Gastrocnemius medialis (tissue), 4 donors: Measurements from ENCODE around the gene IGSF9. TPM values are rescaled to one million over a fixed set of nuclear protein-coding genes. Genes with fewer than 3 reads are reported as not detected.

Source experiments
- ATAC-seq, 2 donors: fragments of 150-250 bp; one replicate each; pipeline ENCODE4 v1.9.1; 2016
- DNase-seq, 2 donors: peaks; one replicate each; pipeline ENCODE4 v3.0.0-alpha.2; 2019
- H3K27ac ChIP-seq, 4 donors: fragments of 200-600 bp; sonication (generic); 1 replicate in 1 of 4; 2 replicates in 3 of 4; pipeline ENCODE4 v1.5.1; 2016 to 2018; ENCODE audit warnings: mild to moderate bottlenecking in 2 of 4, moderate library complexity in 1 of 4
- H3K27me3 ChIP-seq, 3 donors: fragments of 200-600 bp; sonication (generic) in 2 of 3; 1 replicate in 1 of 3; 2 replicates in 2 of 3; pipeline versions ENCODE4 v1.5.1 to v1.6.0; 2016 to 2019; ENCODE audit warnings: mild to moderate bottlenecking in 1 of 3, moderate library complexity in 1 of 3
- H3K36me3 ChIP-seq, 2 donors: fragments of 200-600 bp; sonication (generic) in 1 of 2; one replicate each; pipeline ENCODE4 v1.5.1; 2017 to 2018
- H3K4me1 ChIP-seq, 2 donors: fragments of 200-600 bp; sonication (generic) in 1 of 2; one replicate each; pipeline ENCODE4 v1.5.1; 2016 to 2017; ENCODE audit warnings: mild to moderate bottlenecking in 2 of 2
- H3K4me3 ChIP-seq, 4 donors: fragments of 200-600 bp; sonication (generic) in 3 of 4; 1 replicate in 1 of 4; 2 replicates in 3 of 4; pipeline ENCODE4 v1.5.1; 2016 to 2019; ENCODE audit warnings: mild to moderate bottlenecking in 2 of 4
- H3K9me3 ChIP-seq, 3 donors: fragments of 200-600 bp; sonication (generic) in 2 of 3; 1 replicate in 1 of 3; 2 replicates in 2 of 3; pipeline ENCODE4 v1.5.1; 2016 to 2019
- POLR2A ChIP-seq, 2 donors: fragments of 450-650 bp; IDR thresholded peaks; one replicate each; pipeline ENCODE4 v1.6.1; 2017; ENCODE audit warnings: antibody characterized with exemption in 2 of 2, mild to moderate bottlenecking in 2 of 2, moderate library complexity in 2 of 2
- in situ Hi-C, 4 donors: fragments of 200-750 bp; cut with MboI; loops; one replicate each; pipeline versions ENCODE4 v1.15.0 to v1.8.0; 2017; ENCODE audit warnings: low sequenced_read_pairs in 4 of 4
- intact Hi-C: fragments of 100-400 bp; cut with DNase I; formaldehyde crosslinking; loops from one replicate; pipeline ENCODE4 v1.15.1; 2023; ENCODE audit warnings: low total_unique reads
- total RNA-seq, 4 donors: library from RNA; depleted of rRNA; stranded (reverse); fragments of >200 nt; gene quantifications; one replicate each; pipeline versions ENCODE4 v1.1.0 to v1.2.3, GENCODE V29; 2016
- TF ChIP-seq, protein P1 (sequence below), 5 experiments: fragments of 450-650 bp in 3 of 5; fragments of 200-600 bp in 2 of 5; sonication (generic) in 2 of 5; IDR thresholded peaks in 4 of 5; conservative IDR thresholded peaks in 1 of 5; 1 replicate in 4 of 5; 2 replicates in 1 of 5; pipeline ENCODE4 v1.5.1; 2016 to 2019; ENCODE audit warnings: antibody characterized with exemption in 5 of 5, mild to moderate bottlenecking in 3 of 5, moderate library complexity in 3 of 5

IGSF9 gene
- total RNA-seq, 4 donors from 2014 or later, result 0.10 to 0.11 TPM; not detected in 2

DNA sequence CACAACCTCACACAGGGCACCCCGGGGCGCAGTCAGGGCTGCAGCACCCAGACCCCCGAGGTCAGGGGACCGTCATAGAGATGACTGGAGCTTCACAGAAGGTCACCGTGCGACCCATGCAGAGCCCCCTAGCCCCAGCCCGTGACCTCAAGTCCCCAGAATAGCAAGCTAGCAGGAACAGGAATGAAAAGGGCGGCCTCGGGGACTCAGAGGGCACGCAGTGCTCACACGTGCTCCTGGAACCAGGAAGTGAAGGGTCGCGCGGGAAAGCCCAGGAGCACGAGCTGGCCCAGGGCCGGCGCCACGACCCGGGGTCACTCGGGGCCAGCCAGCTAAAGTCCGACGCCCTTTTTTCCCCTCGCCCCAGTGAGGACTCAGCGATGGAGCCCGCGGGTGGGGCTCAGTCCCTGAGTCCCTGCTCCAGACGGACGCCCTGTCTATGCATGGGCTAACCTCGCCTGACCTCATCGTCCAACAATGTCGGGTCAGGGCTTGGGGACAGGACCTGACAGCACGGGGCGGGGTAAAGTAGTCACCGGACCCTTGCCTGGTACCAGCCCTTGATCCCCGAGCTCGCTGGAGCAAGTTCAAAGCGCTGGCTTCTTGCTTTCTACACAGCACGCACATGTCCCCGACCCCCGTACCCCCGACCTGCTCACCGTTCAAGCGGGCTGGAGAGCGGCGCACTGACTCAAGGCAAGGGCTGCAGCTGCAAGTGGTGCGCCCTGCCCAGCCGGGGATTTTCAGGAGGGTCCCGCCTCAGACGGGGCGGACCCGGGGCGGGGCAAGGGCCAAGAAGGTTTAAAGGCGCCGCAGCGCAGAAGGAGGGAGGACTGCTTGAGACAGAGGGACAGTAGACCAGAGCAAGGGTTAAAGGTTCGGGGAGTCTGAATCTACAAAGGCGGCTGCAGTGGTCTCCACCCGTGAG, 20.4 kb downstream of the IGSF9 start, which contains the start of gene TAGLN2:
Gene TAGLN2, minus strand, starts transcription at position 717 of the 928 bp plus-strand sequence. CDS start 4,998 bp downstream, outside the sequence.
- Histone ChIP-seq H3K27ac (peak within 1 kb of the TSS; percentile 84 to 94 (median 91)), H3K36me3 (peaks cover 0 to 3% of the 10 kb centered on the region in 2 donors), H3K4me1 (peaks cover 12 to 16% of the 10 kb centered on the region in 2 donors), H3K27me3 (peaks cover 16 to 24% (median 19%) of the 10 kb centered on the region in 3 donors), H3K4me3 (peak within 1 kb of the TSS; percentile 74 to 77 (median 76)), H3K9me3 (no peaks in the 10 kb centered on the region)
- TF ChIP-seq POLR2A (IDR thresholded peaks at IDR 0.05), result peak; percentile 62 to 87
- TF ChIP-seq, protein P1, sequence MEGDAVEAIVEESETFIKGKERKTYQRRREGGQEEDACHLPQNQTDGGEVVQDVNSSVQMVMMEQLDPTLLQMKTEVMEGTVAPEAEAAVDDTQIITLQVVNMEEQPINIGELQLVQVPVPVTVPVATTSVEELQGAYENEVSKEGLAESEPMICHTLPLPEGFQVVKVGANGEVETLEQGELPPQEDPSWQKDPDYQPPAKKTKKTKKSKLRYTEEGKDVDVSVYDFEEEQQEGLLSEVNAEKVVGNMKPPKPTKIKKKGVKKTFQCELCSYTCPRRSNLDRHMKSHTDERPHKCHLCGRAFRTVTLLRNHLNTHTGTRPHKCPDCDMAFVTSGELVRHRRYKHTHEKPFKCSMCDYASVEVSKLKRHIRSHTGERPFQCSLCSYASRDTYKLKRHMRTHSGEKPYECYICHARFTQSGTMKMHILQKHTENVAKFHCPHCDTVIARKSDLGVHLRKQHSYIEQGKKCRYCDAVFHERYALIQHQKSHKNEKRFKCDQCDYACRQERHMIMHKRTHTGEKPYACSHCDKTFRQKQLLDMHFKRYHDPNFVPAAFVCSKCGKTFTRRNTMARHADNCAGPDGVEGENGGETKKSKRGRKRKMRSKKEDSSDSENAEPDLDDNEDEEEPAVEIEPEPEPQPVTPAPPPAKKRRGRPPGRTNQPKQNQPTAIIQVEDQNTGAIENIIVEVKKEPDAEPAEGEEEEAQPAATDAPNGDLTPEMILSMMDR (IDR thresholded peaks at IDR 0.05 in 4 of 5, conservative IDR thresholded peaks at IDR 0.05 in 1 of 5), result no peak
- DNase-seq (peak; percentile 69 to 71), ATAC-seq (peak; percentile 49 to 53)
- intact Hi-C loops (loop anchor here (10.0 kb wide), 1 partner anchor 70 kb away; no protein-coding TSS in a partner anchor), in situ Hi-C loops (no loop called here)

DNA sequence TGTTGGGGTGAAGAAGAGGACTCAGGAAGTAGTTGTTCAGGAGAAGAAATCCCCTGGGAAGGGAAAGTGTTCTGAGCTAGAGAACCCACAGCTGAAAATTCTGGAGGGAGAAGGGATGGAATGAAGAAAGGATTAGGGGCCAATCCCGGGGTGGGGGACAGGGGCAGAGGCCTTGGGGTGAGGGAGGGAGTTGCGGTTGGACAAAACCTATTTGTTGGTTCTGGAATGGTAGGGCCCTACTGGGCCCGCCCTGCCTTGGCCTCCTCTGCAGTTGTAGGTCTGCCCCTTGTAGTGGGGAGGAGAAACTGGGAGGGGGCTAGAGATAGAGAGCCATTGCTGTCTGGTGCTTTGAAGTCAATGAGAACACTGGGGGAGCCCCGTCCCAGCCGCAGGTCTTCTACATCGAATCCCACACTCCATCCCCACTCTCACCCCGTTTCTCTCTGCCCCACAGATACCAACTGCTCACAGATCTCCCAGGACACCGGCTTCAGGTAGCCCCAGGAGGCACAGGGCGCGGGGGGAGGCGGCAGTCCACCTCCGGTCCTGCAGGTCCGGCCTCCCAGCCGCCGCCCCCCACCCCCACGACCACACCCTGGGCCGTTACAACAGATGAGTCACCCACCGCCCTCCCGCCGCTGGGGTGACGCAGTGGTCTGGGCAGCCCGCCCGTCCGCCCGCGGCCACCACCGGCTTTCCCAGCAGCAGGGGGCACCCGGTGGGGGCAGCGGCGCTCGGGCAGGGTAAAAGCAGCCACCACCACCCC, 21.2 kb downstream of the IGSF9 start:
- Histone ChIP-seq H3K4me3 (peak overlapping the region; percentile 74 to 77 (median 76)), H3K36me3 (peaks cover 0 to 11% of the 10 kb centered on the region in 2 donors), H3K4me1 (peaks cover 21 to 23% of the 10 kb centered on the region in 2 donors), H3K27ac (peak overlapping the region; percentile 84 to 94 (median 91)), H3K27me3 (peaks cover 16 to 24% (median 19%) of the 10 kb centered on the region in 3 donors), H3K9me3 (no peaks in the 10 kb centered on the region)
- TF ChIP-seq, protein P1 (IDR thresholded peaks at IDR 0.05 in 4 of 5, conservative IDR thresholded peaks at IDR 0.05 in 1 of 5), result peak in 1 of 5 experiments; percentile 21
- peak; percentile 50 to 72 for TF ChIP-seq POLR2A (IDR thresholded peaks at IDR 0.05)
- intact Hi-C loops (loop anchor here (10.0 kb wide), 1 partner anchor 69 kb away; no protein-coding TSS in a partner anchor), in situ Hi-C loops (no loop called here)
- peak; percentile 68 to 74 for DNase-seq
- peak; percentile 49 to 62 for ATAC-seq

- H3K4me1 ChIP-seq, result peaks cover 26 to 31% of the 10 kb centered on the region in 2 donors
- peak overlapping the region; percentile 84 to 94 (median 91) for H3K27ac ChIP-seq
- peak overlapping the region; percentile 74 to 77 (median 76) for H3K4me3 ChIP-seq
- peaks cover 16 to 24% (median 19%) of the 10 kb centered on the region in 3 donors for H3K27me3 ChIP-seq
- TF ChIP-seq, protein P1 (IDR thresholded peaks at IDR 0.05 in 4 of 5, conservative IDR thresholded peaks at IDR 0.05 in 1 of 5), result no peak
- peak; percentile 57 to 73 for TF ChIP-seq POLR2A (IDR thresholded peaks at IDR 0.05)
- H3K9me3 ChIP-seq, result no peaks in the 10 kb centered on the region
- intact Hi-C loops, result loop anchor here (10.0 kb wide), 1 partner anchor 69 kb away; no protein-coding TSS in a partner anchor
- peaks cover 0 to 11% of the 10 kb centered on the region in 2 donors for H3K36me3 ChIP-seq
- in situ Hi-C loops, result no loop called here
- DNase-seq, result peak; percentile 45 to 71
- peak; percentile 57 for ATAC-seq
Observed at GRCh38 chr1:159923203-159924024, 22.0 kb downstream of the IGSF9 start.
